Astrocyte of the hippocampus (primary cell): Measurements from ENCODE around the gene ERF.

Source experiments
- DNase-seq: peaks from one replicate; pipeline ENCODE4 v3.0.0; 2011; ENCODE audit warnings: low read depth, low spot score

The ERF gene

DNA sequence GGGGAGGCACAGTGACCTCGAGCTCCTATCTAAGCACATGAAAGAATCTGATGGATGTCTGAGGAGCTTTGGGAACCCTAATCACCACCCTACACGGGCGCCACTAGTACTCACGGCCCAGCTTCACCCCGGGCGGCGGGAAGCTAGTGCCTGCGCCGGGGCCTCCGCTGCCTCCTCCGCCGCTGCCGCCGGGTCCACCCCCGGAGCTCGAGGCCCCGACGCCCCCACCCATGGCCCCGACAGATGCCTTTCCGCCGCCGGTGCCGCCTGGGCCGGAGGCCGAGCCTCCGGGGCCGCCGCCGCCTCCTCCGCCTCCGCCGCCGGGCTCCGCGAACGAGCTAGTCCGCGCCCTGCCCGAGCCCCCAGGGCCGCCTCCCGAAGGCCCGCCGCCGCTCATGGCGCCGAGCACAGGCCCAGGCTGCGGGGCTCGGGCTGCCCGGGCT lies 12.8 kb downstream of the ERF start:
- no peak for DNase-seq

- no peak for DNase-seq
These were observed 13.6 kb downstream of the ERF start for GRCh38 chr19:42241279-42241678.

DNA sequence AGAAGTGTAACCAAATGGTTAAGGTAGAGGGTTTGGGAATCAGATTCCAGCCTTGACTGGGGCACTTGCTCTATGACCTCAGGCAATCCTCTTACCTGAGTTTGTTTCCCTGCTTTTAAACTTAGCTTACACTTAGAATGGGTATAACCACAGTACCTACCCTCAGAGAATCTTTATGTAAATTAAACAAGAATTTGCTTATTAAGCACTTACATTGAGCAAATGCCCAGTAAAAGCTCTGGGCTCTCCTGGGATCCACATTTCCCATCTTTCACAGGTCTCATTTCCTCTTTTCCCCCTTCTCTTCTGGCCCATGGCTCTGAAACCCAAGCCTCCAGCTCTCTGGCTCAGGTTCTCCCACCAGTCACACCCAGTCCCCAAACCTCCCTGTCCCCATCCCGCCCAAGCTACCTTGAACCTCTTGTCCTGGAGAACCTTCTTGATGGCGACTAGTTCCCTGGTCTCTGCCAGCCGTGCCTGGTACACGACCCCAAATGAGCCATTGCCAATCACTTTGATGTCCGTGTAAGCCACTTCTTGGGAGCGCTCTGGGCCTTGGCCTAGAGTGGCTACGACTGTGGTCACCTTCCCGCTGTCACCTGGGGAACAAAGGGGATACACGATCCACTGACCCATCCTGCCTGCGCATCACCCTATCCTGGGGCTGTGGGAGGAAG lies 15.2 kb downstream of the ERF start:
- DNase-seq, result no peak

DNA sequence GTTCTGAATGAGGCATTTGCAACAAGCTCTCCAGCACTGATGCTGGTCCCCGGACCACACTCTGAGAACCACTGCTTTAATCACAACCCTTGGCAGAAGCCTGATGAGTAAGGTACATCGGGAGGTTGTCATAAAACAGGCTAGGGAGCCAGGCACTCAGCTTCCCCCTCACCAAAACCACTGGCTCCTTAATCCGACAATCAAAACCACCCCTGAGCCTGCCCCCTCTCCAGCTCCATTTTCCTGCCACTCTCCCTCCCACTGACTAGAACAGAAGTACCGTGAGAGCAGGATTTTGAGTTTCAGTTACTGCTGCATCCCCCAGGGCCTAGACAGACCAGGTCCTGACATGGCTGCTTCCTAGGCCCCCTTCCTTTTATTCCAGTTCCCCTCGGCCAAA lies 19.7 kb downstream of the ERF start:
- no peak for DNase-seq

DNA sequence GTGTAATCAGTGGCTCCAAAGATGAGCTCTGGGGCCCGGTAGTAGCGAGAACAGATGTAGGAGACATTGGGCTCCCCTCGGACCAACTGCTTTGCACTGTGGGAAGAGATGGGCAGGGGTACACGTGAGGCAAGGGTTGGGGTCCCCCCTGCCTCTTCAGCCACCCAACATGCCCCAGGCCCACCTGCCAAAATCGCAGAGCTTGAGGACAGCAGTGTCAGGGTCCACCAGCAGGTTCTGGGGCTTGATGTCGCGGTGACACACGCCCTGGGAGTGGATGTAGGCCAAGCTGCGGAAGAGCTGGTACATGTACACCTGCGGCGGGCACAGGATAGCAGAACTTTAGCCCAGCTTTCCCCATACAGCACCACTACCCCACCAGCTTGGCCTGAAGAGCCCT lies 20.6 kb downstream of the ERF start:
- no peak for DNase-seq

GRCh38 chr19:42233678-42234292 lies 21.1 kb downstream of the ERF start:
- no peak for DNase-seq

DNA sequence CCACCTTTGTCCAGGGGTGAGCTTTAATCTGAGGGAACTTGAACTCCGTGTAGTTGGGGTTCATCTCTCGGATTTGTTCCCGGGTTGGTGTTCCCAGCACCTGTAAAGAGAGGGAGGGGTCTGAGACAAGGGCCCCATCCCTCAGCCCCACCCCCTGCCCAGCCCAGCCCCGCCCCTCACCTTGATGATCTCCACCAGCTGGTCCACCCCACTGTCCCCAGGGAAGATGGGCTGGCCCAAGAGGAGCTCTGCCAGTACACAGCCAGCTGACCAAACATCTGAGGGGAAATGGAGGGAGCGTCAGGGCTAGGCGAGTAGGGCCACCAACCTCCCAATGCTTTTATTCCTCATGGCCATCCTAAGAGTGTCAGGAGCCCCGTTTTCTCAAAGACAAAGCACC lies 21.8 kb downstream of the ERF start:
- DNase-seq, result no peak

DNA sequence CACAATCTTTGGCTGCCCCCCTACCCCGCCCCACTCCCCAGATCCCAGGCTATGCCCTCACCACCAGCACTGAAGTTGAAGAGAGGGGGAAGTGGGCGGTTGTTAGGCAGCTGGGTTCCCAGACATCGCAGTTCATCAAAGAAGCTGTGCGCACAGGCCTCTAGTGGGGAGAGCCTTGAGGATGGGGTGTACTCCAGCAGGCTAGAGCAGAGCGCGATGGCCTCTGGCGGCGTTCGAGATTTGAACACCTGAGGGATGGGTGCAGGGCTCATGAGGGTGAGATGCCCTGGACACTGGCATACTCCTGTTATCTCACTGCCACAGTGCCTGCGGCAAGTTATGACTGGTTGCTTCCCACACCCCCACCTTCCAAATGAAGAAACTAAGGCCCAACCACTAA lies 22.5 kb downstream of the ERF start:
- no peak for DNase-seq

DNA sequence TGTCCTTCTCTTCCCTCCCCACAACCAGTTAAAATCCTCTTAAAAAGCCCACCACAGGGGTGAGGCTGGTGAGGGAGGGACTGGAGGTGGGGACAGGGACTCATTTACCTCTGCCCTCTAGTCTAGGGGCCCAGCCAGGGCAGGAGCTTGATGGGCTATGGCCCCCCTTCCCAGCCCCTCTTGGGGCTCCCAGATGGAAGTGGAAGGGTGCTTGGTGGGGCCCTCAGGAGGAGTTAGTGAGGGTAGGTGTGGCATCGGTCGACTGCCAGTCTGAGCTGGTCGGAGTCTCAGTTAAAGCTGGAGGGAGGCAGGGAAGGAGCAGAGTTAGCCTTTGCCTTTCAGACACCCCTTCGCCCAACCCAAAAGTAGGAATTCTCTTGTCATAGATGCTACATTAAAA lies 24.4 kb downstream of the ERF start:
- no peak for DNase-seq

GRCh38 chr19:42229855-42230351 lies 25.0 kb downstream of the ERF start:
- DNase-seq, result no peak

DNA sequence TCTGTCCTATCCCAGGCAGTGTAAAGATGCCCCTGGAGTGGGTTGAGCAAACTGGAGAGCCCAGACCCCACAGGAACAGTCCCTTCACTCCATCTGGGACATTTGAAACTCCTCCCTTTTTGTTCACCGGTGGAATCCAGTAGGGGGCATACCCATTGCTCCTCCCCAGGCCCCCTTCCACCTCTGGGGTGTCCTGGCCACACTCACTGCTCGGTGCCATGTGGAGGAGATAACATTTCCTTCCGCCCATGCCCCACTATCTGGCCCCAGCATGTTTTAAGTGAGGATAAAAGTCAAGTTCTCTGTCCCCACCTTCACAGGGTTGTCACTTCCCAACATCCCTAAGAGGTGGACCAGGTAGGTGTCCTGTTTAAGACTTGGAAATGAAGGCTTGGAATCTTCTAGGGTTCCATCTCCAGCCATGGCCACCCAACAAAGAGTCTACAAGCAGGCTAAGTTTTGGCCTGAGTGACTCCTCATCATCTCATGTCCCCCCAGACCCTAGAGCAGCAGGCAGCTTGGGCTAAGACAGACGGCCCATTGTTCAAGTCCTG lies 25.6 kb downstream of the ERF start:
- DNase-seq, result no peak

- DNase-seq, result no peak
These were observed 26.3 kb downstream of the ERF start for GRCh38 chr19:42228641-42229040.

- no peak for DNase-seq
These were observed 28.0 kb downstream of the ERF start for GRCh38 chr19:42226886-42227285.

- no peak for DNase-seq
These were observed 29.1 kb downstream of the ERF start for GRCh38 chr19:42225718-42226292.

DNA sequence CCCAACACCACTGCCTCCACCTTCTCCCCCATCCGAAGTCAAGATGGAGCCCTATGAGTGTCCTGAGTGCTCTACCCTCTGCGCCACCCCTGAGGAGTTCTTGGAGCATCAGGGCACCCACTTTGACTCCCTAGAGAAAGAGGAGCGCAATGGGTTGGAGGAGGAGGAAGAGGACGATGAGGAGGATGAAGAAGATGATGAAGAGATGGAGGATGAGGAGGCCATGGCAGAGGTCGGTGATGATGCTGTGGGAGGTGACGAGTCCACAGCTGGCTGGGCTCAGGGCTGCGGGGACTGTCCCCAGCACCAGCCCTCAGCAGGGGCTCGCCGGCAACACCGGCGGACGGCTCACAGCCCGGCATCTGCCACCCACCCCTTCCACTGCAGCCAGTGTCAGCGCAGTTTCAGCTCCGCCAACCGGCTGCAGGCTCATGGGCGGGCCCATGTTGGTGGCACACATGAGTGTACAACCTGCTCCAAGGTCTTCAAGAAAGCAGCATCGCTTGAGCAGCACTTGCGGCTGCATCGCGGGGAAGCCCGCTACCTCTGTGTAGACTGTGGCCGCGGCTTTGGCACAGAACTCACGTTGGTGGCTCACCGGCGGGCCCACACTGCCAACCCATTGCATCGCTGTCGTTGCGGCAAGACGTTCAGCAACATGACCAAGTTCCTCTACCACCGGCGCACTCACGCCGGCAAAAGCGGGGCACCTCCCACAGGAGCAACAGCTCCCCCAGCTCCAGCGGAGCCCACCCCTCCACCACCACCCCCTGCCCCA lies 29.8 kb downstream of the ERF start:
- DNase-seq, result no peak

- DNase-seq, result no peak
These were observed 34.2 kb downstream of the ERF start for GRCh38 chr19:42220751-42221097.

DNA sequence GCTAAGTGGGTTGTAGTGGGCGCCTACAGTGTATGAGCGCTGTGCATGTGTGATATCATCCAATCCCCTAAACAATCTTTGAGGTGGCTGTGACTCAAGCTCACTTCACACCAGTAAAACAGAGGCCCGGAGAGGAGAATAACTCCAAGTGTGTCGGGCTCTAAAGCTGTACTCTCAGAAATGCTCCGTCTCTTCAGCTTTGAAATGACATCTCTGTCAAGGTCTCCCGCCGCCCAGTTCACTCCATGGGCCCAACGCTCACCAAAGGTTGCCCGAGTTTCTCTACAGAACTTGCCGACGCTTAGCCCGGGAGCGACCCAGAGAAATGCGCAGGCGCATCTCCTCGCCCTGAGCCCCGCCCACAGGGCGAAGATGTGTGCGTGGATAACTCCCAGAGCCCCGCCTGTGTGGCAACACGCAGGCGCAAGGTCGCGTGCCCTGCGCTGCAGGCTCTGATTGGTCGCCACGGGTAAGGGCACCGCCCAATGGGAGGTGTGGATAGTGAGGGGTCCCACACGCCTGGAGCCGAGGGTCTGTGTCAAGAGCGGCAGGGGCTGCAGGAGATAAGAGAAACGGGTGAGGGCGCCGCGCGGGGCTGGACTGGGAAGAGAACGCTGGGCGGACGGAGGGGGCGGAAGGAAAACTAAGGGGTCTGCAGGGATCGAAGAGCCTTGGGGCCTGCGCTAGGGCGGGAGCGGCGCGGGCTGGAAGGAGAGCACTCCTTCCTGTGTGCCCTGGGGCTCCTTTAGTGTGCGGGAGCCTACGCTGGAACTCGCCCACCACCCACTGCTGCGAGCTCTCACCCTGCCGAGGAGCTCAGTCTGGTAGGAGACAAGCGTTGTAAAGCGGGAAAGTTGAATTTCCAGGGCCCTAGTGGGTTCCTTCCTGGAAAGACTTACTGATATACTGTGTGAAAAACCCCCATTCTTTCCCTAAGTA lies 34.8 kb downstream of the ERF start, which contains the start of gene ZNF526:
TSS of gene ZNF526 (plus strand) at position 501 of the 939 bp plus-strand sequence. CDS start 4,092 bp downstream, outside the sequence.
- DNase-seq, result peak; percentile 99

DNA sequence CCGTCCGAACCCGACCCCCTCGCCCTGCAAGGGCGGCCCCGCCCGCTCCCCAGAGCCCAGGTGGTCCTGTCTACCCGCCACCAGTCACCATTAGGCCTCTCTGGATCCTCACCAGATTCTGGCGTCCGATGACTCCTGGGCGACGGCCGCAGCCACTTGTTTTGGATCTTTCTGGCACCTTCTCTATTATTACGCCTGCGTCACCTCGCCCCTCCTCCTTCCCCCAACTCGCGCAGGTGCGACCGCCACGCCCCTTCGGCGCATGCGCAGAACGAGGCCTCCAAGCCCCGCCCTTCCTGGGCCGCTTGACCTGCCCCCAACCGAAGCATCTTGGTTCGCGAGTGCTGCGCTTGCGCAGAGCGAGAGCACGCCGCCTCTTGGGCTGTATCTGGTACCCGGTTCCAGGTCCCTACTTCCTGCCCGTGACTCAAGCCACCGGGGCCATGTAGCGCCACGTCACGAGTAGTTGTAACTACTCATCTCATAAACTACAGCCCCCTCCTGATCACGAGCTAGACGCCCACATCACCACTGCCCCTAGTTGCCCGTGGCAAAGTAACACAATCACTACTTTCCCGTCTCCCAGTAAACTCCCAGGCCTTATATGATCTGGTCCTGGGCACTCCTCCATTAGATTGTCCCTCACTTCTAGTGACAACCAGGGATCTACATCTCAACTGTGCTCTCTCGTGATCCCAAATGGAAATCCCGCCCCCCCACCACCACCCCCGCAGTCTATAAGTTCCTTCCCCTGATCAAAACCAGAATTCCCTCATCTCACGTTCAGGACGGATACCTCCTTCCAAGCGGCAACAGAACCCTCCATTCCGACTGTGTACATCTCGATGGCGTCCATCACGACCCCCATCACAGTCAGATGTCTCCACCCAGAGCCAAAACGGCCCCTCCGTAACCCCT lies 37.1 kb downstream of the ERF start, which contains the start of gene DEDD2:
TSS of gene DEDD2 (minus strand) at position 158 of the 918 bp plus-strand sequence. CDS start 670 bp downstream, outside the sequence.
- DNase-seq, result peak; percentile 99
